GM10266 (cell line): ENCODE measurements around the gene FOXO3.

Experiments
- DNase-seq: peaks from one replicate; pipeline ENCODE4 v3.0.0; 2012; ENCODE audit errors: extremely low spot score
- CTCF ChIP-seq: IDR thresholded peaks from 2 replicates; pipeline ENCODE4 v1.5.1; 2012; ENCODE audit warnings: mild to moderate bottlenecking, low read depth; ENCODE audit not compliant: control insufficient read depth, insufficient read depth; ENCODE audit errors: missing control alignments

FOXO3 gene

GRCh38 chr6:108606250-108606690 lies 45.6 kb downstream of the FOXO3 start:
- DNase-seq = no peak
- no peak for TF ChIP-seq CTCF

- no peak for TF ChIP-seq CTCF
- DNase-seq = no peak
Observed at GRCh38 chr6:108608453-108609275, 47.9 kb downstream of the FOXO3 start.

GRCh38 chr6:108609276-108609769 lies 48.6 kb downstream of the FOXO3 start:
- no peak for DNase-seq
- TF ChIP-seq CTCF = no peak

DNA sequence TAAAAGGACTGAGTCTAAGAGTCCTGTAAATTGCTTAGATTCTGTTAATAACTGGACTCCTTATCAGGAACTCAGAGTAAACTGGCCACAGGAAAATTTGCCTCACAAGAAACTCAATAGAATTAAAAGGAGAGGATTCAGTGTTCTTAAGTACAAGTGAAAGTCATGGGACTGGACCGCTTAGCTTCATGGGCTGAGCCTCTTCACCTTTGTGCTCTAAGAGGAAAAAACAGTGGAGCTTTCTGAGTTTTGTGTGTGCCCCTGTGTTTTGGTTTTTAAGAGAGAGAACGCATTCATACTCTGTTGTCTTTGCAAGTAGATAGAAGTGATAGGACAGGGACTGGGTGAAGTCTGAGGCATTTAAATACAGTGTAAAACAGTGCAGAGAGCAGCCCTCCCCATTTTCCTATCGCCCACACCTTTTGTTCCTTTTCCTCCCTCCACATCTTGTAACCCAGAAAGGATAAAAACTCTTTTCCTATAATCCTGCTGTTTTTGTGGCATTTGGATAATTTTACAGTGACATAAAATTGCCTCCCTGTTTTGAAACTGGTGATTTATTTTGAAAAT lies 49.6 kb downstream of the FOXO3 start:
- no peak for DNase-seq
- no peak for TF ChIP-seq CTCF

GRCh38 chr6:108610957-108611586 lies 50.4 kb downstream of the FOXO3 start:
- TF ChIP-seq CTCF = no peak
- no peak for DNase-seq

DNA sequence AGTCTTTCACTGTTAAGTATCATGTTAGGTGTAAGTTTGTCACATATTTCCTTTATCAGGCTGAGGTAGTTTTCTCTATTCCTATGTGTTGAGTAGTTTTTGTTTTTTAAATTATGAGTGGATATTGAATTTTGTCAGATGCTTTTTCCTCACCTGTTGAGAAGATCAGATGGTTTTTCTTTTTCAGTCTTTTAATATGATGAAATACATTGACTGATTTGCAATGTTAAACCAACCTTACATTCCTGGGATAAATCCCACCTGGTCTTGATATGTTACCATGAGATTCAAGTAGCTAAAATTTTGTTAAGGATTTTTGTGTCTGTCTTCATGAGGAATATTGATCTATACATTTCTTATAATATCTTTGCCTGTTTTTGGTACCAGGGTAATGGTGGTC lies 52.1 kb downstream of the FOXO3 start:
- TF ChIP-seq CTCF = no peak
- no peak for DNase-seq
